ENCODE results near the gene EBI3.

The EBI3 gene

GRCh38 chr19:4234862-4235201 lies 5.5 kb downstream of the EBI3 start:
- TF ChIP-seq, protein P1, sequence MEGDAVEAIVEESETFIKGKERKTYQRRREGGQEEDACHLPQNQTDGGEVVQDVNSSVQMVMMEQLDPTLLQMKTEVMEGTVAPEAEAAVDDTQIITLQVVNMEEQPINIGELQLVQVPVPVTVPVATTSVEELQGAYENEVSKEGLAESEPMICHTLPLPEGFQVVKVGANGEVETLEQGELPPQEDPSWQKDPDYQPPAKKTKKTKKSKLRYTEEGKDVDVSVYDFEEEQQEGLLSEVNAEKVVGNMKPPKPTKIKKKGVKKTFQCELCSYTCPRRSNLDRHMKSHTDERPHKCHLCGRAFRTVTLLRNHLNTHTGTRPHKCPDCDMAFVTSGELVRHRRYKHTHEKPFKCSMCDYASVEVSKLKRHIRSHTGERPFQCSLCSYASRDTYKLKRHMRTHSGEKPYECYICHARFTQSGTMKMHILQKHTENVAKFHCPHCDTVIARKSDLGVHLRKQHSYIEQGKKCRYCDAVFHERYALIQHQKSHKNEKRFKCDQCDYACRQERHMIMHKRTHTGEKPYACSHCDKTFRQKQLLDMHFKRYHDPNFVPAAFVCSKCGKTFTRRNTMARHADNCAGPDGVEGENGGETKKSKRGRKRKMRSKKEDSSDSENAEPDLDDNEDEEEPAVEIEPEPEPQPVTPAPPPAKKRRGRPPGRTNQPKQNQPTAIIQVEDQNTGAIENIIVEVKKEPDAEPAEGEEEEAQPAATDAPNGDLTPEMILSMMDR (IDR thresholded peaks at IDR 0.05) = no peak

DNA sequence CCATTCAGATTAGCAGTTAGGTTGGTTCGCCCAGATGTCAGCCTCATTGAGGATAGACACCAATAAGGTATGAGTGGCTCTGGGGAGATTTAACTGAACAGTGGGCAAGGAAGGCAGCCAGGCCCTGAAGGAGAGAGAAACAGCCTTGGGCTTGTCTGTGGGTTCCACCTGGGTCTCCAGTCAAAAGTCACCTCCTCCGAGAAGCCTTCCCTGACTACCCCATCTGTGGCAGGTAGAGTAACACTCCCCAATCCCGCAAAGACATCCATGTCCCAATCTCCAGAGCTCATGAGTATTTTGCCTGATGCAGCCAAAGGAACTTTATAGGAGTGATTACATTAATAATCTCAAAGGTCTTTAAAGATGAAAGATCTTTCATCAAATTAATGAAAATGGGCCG lies 9.5 kb downstream of the EBI3 start:
- TF ChIP-seq, protein P1 (IDR thresholded peaks at IDR 0.05) = no peak

- TF ChIP-seq, protein P1 (IDR thresholded peaks at IDR 0.05) = no peak
Measured at GRCh38 chr19:4241824-4242430, 12.6 kb downstream of the EBI3 start.

DNA sequence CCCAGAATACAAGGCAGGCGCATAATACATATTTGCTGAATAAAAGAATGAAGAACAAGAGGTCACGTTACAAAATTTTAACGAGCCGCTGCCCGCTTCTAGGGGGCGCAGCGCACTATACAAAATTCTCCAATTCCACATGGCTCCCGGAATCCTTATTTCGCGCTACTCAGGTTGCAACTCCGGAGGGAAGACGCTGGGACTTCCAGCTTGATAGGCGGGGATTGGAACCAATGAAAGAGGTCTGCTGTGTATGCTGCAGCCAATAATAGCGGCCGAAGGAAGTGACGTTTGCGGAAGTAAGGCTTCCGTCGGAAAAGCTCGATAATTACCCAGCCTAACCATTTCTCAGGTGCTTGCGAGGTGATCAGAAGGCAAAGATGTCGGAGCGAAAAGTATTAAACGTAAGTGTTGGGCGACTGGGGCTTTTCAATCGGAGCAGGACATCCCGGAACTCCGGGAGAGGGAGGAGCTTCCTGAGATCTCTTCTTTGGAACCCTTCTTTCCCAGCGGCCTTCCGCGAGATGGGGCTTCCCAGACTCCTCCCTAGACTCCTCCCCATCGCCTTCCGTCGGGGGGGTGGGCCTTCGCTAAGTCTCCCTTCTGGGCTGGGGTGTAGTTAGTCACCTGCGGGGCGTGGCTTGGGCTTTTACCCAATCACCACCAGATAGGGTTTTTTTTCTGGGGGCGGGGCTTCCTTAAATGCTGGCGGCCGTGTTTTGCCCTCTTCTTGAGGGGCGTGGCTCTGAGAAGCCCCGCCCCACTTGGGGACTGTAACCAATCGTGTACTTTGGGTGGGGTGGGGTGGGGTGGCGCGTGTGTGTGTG lies 17.7 kb downstream of the EBI3 start, which contains the start of gene YJU2:
YJU2 (plus strand) TSS at position 314 of the 827 bp plus-strand sequence; CDS start at position 381, 67 bp downstream.
- TF ChIP-seq, protein P1 (IDR thresholded peaks at IDR 0.05) = peak; percentile 58; the same call in 1 of the 2 replicates

DNA sequence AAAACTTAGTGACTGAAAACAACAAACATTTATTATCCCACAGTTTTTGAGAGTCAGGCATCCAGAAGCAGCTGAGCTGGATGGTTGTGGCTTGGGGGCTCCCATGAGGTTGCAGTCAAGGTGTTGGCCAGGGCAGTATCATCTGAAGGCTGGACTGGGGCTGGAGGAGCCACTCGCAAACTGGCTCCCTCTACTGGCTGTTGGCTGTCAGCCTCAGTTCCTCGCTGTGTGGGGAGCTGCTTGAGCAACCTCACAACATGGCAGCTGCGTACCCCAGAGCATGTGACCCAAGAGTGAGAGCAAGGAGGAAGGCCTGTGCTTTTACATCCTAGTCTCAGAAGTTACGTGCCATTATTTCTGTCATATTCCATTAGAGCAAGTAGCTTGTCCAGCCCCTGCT lies 27.2 kb downstream of the EBI3 start:
- TF ChIP-seq, protein P1 (IDR thresholded peaks at IDR 0.05) = no peak

DNA sequence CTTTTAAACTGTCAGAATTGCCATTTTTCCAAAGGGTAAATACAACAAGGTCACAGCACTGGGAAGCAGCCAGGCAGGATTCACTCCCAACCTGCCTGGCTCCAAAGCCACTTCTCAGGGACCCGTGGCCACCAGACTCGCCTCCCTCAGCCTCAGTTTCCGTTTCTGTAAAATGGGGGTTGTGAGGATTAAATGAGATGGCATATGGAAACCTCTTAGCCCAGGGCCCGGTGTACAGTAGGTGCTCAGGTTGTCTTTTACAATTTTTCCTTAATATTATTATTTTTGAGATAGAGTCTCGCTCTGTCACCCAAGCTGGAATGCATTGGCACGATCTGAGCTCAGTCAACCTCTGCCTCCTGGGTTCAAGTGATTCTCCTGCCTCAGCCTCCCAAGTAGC lies 27.7 kb downstream of the EBI3 start:
- TF ChIP-seq, protein P1 (IDR thresholded peaks at IDR 0.05) = no peak

- TF ChIP-seq, protein P1 (IDR thresholded peaks at IDR 0.05) = no peak
Measured at GRCh38 chr19:4258181-4258580, 28.9 kb downstream of the EBI3 start.
